SK-N-SH (cell line): ENCODE results near the gene MRM2. TPM values are rescaled to one million over a fixed set of nuclear protein-coding genes. Genes with fewer than 3 reads are reported as not detected.

Source experiments
- CTCF ChIA-PET: fragments of 300-600, 350-600 bp; formaldehyde crosslinking; extraction: SDS; loops from one replicate; lab custom pipeline; 2021; lab: Yijun Ruan, JAX
- POLR2A ChIA-PET: fragments of 350-600 bp; sonication (Branson Sonifier 250); formaldehyde crosslinking; extraction: SDS; loops from one replicate; lab custom pipeline; 2020; ENCODE audit warnings: antibody characterized with exemption, inconsistent platforms; lab: Yijun Ruan, JAX
- DNase-seq: peaks from one replicate; pipeline ENCODE4 v3.0.0; 2012
- H2AFZ ChIP-seq: fragments of 200-600 bp; sonication (generic); 2 replicates; pipeline ENCODE4 v1.8.1; 2016; ENCODE audit warnings: antibody characterized with exemption, mild to moderate bottlenecking, low read depth
- H3F3A ChIP-seq: fragments of 200-600 bp; sonication (generic); replicated peaks from 2 replicates; pipeline ENCODE3; 2016; ENCODE audit warnings: antibody characterized with exemption, mild to moderate bottlenecking; ENCODE audit not compliant: insufficient read depth
- H3K27ac ChIP-seq, 2 experiments: fragments of 200-500 bp in 1 of 2; fragments of 200-600 bp in 1 of 2; sonication (Bioruptor generic) in 1 of 2; sonication (generic), shearing (Covaris generic) in 1 of 2; 2 replicates each; pipeline versions ENCODE4 v1.5.1 to v1.6.1; 2014 to 2016; ENCODE audit warnings: low read depth in 2 of 2, inconsistent platforms in 1 of 2, low read length in 1 of 2, mild to moderate bottlenecking in 1 of 2, mixed read lengths in 1 of 2
- H3K27me3 ChIP-seq: fragments of 200-600 bp; sonication (generic), shearing (Covaris generic); 2 replicates; pipeline ENCODE4 v1.6.1; 2016; ENCODE audit warnings: mixed run types; ENCODE audit not compliant: insufficient read depth
- H3K36me3 ChIP-seq, 2 experiments: fragments of 200-500 bp in 1 of 2; fragments of 200-600 bp in 1 of 2; sonication (Bioruptor generic) in 1 of 2; sonication (generic) in 1 of 2; replicated peaks in 1 of 2; 2 replicates each; pipeline versions ENCODE3 to v1.5.1; 2014 to 2016; ENCODE audit warnings: low read length in 1 of 2, mild to moderate bottlenecking in 1 of 2; ENCODE audit not compliant: insufficient read depth in 2 of 2, control insufficient read depth in 1 of 2
- H3K4me1 ChIP-seq, 2 experiments: fragments of 200-500 bp in 1 of 2; fragments of 200-600 bp in 1 of 2; sonication (Bioruptor generic) in 1 of 2; sonication (generic), shearing (Covaris generic) in 1 of 2; 2 replicates each; pipeline versions ENCODE4 v1.5.1 to v1.6.1; 2014 to 2016; ENCODE audit warnings: low read depth in 1 of 2, low read length in 1 of 2, mixed run types in 1 of 2; ENCODE audit not compliant: insufficient read depth in 2 of 2, control insufficient read depth in 1 of 2
- H3K4me2 ChIP-seq: fragments of 200-600 bp; sonication (generic), shearing (Covaris generic); 2 replicates; pipeline ENCODE4 v1.6.1; 2017; ENCODE audit warnings: mixed run types
- H3K4me3 ChIP-seq, 2 experiments: fragments of 200-500 bp in 1 of 2; fragments of 200-600 bp in 1 of 2; sonication (Bioruptor generic) in 1 of 2; sonication (generic), shearing (Covaris generic) in 1 of 2; 2 replicates each; pipeline versions ENCODE4 v1.5.1 to v1.8.1; 2014 to 2016; ENCODE audit warnings: low read depth in 2 of 2, inconsistent platforms in 1 of 2, low read length in 1 of 2, mild to moderate bottlenecking in 1 of 2, mixed read lengths in 1 of 2, moderate library complexity in 1 of 2
- H3K79me2 ChIP-seq: fragments of 200-600 bp; sonication (generic); 2 replicates; pipeline ENCODE4 v1.8.1; 2017; ENCODE audit warnings: mild to moderate bottlenecking; ENCODE audit not compliant: insufficient read depth
- H3K9ac ChIP-seq: fragments of 200-600 bp; sonication (generic); 2 replicates; pipeline ENCODE4 v1.6.1; 2017; ENCODE audit warnings: mixed run types
- H3K9me2 ChIP-seq: fragments of 200-600 bp; sonication (generic); 2 replicates; pipeline ENCODE4 v1.6.1; 2017; ENCODE audit warnings: mixed run types
- H3K9me3 ChIP-seq: fragments of 200-600 bp; sonication (generic); 2 replicates; pipeline ENCODE4 v1.6.1; 2017; ENCODE audit warnings: mixed run types, mild to moderate bottlenecking, moderate library complexity
- H4K20me1 ChIP-seq: fragments of 200-600 bp; sonication (generic); 2 replicates; pipeline ENCODE4 v1.6.1; 2017; ENCODE audit warnings: mild to moderate bottlenecking, mixed run types; ENCODE audit not compliant: insufficient read depth
- CHD2 ChIP-seq: fragments of 150-350 bp; IDR thresholded peaks from 2 replicates; pipeline ENCODE4 v1.6.1; 2018; ENCODE audit warnings: low read length; ENCODE audit not compliant: partially characterized antibody
- CTCF ChIP-seq: fragments of 200-600 bp; sonication (generic); IDR thresholded peaks from 2 replicates; pipeline ENCODE4 v1.6.1; 2017; ENCODE audit warnings: antibody characterized with exemption, mild to moderate bottlenecking, moderate library complexity
- ELF1 ChIP-seq: IDR thresholded peaks from 2 replicates; pipeline ENCODE4 v1.4.0; 2012
- FOXJ3 ChIP-seq: sonication (generic); formaldehyde crosslinking; IDR thresholded peaks from 2 replicates; pipeline ENCODE4 v1.5.1; 2020; ENCODE audit warnings: mild to moderate bottlenecking, missing genetic modification reagents
- GABPA ChIP-seq: IDR thresholded peaks from 2 replicates; pipeline ENCODE4 v1.4.0; 2012; ENCODE audit warnings: low read depth, mild to moderate bottlenecking
- JUND ChIP-seq: IDR thresholded peaks from 2 replicates; pipeline ENCODE4 v1.4.0; 2012
- MXI1 ChIP-seq: IDR thresholded peaks from 2 replicates; pipeline ENCODE4 v1.6.1; 2012; ENCODE audit warnings: mild to moderate bottlenecking, low read depth, low read length, improper control_type of control experiment
- REST ChIP-seq: IDR thresholded peaks from 2 replicates; pipeline ENCODE4 v1.6.1; 2012; ENCODE audit warnings: mild to moderate bottlenecking, low read depth, low read length, moderate library complexity
- RFX5 ChIP-seq: IDR thresholded peaks from 2 replicates; pipeline ENCODE4 v1.6.1; 2012; ENCODE audit warnings: mild to moderate bottlenecking, improper control_type of control experiment, low read length
- SIN3A ChIP-seq: IDR thresholded peaks from 2 replicates; pipeline ENCODE4 v1.6.1; 2012; ENCODE audit warnings: low read depth, mild to moderate bottlenecking, low read length, moderate library complexity, borderline replicate concordance
- SMC3 ChIP-seq: IDR thresholded peaks from 2 replicates; pipeline ENCODE4 v1.6.1; 2012; ENCODE audit warnings: low read depth, low read length, improper control_type of control experiment
- TCF12 ChIP-seq: IDR thresholded peaks from 2 replicates; pipeline ENCODE4 v1.4.0; 2012
- YY1 ChIP-seq: IDR thresholded peaks from 2 replicates; pipeline ENCODE4 v1.4.0; 2012; ENCODE audit warnings: low read depth, mild to moderate bottlenecking
- WGBS: methylation state at CpG from one replicate; pipeline ENCODE4 v1.1.6; 2017; ENCODE audit warnings: low lambda C conversion rate; 5-methylcytosine and 5-hydroxymethylcytosine counted together
- polyA plus RNA-seq, 3 experiments: library from polyadenylated mRNA; depleted of rRNA; stranded (reverse); fragments of >200 nt; gene quantifications; 2 replicates each; pipeline ENCODE4 v1.2.3, GENCODE V29; 2012
- TF ChIP-seq, protein P1 (sequence below): fragments of 150-350 bp; IDR thresholded peaks from 2 replicates; pipeline ENCODE4 v1.6.1; 2017; ENCODE audit warnings: antibody characterized with exemption, low read length, low read depth, borderline replicate concordance

MRM2 gene
- polyA plus RNA-seq, 1 of the 3 experiments (the other 2 are of a cell fraction): 30.7 TPM

GRCh38 chr7:2278026-2278425 lies 36.0 kb upstream of the MRM2 start:
- POLR2A ChIA-PET: no interaction called here
- 96% methylated on average over 11 of the region's 11 CpGs for WGBS
- CTCF ChIA-PET: no interaction called here
- Histone ChIP-seq H2AFZ (no peak overlapping the region), H3K9ac (no peak overlapping the region), H3K36me3 (peaks cover 0 to 4% of the 10 kb centered on the region in 2 experiments), H3K4me3 (no peak overlapping the region), H3K4me1 (peaks cover 0 to 13% of the 10 kb centered on the region in 2 experiments; a peak in 1 of 4 replicates), H3K27me3 (no peaks in the 10 kb centered on the region), H3K9me3 (no peaks in the 10 kb centered on the region), H3K27ac (no peak overlapping the region), H3K4me2 (no peak overlapping the region), H3K79me2 (peaks cover 4% of the 10 kb centered on the region; the same call in 1 of the 2 replicates), H3K9me2 (no peaks in the 10 kb centered on the region), H4K20me1 (no peaks in the 10 kb centered on the region), H3F3A (no peaks in the 10 kb centered on the region)
- no peak for DNase-seq
- TF ChIP-seq MXI1 (no peak), GABPA (no peak), JUND (no peak), FOXJ3 (no peak), RFX5 (no peak), TCF12 (no peak), CTCF (no peak), SMC3 (no peak), ELF1 (no peak), YY1 (no peak), SIN3A (no peak), REST (no peak), CHD2 (no peak)
- TF ChIP-seq, protein P1, sequence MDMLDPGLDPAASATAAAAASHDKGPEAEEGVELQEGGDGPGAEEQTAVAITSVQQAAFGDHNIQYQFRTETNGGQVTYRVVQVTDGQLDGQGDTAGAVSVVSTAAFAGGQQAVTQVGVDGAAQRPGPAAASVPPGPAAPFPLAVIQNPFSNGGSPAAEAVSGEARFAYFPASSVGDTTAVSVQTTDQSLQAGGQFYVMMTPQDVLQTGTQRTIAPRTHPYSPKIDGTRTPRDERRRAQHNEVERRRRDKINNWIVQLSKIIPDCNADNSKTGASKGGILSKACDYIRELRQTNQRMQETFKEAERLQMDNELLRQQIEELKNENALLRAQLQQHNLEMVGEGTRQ: no peak
